Activated T-helper 9 cell treated with anti-CD3 and anti-CD28 coated beads, Interleukin-2, amount 50 U/mL, for 16 hours (primary cell): ENCODE data around the gene SLC1A1.
"Not testable (repeated sequence)": the region's sequence is repeated elsewhere in the genome, so short reads cannot be mapped to it uniquely, and the experiment has no call there.

ENCODE experiments used
- DNase-seq: peaks from one replicate; pipeline ENCODE4 v3.0.0-alpha.2; 2020; ENCODE audit warnings: low read depth

The SLC1A1 gene

DNA sequence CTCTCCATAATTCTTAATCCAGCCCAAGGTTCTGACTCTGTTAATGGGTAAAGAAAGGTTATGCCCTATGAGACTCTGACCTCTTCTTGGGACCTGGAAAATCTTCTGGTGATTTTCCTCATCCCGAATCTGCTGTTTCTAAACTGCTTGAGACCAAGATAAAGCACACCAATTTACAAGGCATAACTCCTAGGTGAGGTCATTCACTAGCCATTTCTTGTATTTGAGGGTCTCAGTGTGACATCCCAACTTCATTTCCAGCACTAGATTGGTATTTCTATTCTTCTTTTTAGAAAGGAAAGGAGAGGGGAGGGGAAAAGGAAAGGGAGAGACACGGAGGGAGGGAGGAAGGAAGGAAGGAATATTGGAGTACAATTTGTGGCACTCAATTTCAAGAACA is 51.6 kb downstream of the SLC1A1 start:
- DNase-seq: no peak

GRCh38 chr9:4544714-4545113 is 54.4 kb downstream of the SLC1A1 start:
- not testable (repeated sequence) for DNase-seq

DNA sequence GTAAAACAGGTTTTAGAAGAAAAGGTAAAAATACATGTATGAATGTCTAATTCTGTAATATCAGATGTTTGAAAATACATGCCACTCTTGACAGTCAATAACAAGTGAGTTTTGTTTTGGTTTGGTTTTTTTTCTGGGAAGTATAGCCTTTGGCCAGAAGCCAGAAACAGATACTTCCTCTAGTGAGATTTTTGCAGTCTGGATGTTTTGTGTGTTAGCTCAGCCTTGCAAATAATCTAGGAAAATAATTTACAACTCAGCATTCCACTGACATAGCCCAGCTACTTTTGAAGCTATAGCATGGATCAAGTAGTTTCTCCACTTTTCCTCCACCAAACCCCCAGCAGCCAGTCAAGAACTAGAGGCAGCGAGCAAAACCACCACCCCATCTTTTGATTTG is 56.7 kb downstream of the SLC1A1 start:
- no peak for DNase-seq

GRCh38 chr9:4548811-4549725 is 58.8 kb downstream of the SLC1A1 start:
- DNase-seq: no peak

GRCh38 chr9:4549751-4550295 is 59.6 kb downstream of the SLC1A1 start:
- DNase-seq: no peak

DNA sequence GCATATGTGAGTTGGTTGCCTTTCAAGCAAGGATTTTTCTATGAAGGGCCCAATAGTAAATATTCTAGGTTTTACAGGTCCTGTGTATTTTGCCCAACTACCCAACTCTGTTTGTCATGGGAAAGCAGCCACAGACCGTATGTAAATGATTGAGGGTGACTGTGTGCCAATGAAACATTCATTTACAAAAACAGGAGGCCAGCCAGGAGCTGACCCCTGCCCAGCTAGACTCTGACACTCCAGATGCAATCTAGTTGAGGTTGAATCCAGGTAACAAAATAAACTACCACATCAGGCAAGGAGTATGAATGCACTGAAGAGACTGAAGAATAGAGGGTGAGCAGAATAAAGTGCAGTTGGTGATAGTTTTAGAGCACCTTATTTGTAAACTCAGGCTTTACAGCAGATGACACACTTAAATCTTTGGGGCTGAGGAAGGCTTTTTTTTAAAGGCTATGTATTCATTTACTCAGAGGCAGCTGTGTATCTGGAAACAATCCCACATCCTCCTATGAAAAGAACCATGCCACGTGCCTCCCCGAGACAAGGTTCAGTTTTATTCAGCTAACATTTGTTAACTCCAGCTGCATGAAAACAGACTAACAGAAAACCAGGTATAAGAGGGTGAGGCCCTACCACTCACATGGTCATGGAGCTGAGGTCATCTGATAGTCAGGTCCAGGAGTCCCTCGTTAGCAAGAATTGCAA is 60.7 kb downstream of the SLC1A1 start:
- no peak for DNase-seq

GRCh38 chr9:4553951-4554381 is 63.7 kb downstream of the SLC1A1 start:
- DNase-seq: no peak

GRCh38 chr9:4555236-4555635 is 65.0 kb downstream of the SLC1A1 start:
- DNase-seq: no peak

GRCh38 chr9:4558371-4558998 is 68.2 kb downstream of the SLC1A1 start:
- no peak for DNase-seq

- DNase-seq: no peak
Observed at GRCh38 chr9:4559261-4560182, 69.3 kb downstream of the SLC1A1 start.

GRCh38 chr9:4563105-4563504 is 72.8 kb downstream of the SLC1A1 start:
- no peak for DNase-seq

- no peak for DNase-seq
Observed at GRCh38 chr9:4566806-4567205, 76.5 kb downstream of the SLC1A1 start.

DNA sequence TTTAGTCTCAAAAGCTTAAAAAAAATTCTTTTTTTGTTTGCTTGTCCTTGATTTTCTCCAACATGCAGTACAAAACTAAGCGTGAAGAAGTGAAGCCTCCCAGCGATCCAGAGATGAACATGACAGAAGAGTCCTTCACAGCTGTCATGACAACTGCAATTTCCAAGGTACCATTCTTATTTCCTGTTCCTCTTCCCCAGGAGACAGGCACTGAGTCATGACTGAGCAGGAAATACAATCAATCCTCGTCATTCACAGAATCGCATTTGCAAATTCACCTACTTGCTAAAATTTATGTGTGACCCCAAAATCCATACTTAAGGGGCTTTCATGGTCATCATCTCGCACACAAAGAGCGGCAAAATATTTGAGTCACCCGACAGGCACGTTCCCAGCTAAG is 77.3 kb downstream of the SLC1A1 start:
- no peak for DNase-seq

GRCh38 chr9:4569101-4569500 is 78.8 kb downstream of the SLC1A1 start:
- no peak for DNase-seq

DNA sequence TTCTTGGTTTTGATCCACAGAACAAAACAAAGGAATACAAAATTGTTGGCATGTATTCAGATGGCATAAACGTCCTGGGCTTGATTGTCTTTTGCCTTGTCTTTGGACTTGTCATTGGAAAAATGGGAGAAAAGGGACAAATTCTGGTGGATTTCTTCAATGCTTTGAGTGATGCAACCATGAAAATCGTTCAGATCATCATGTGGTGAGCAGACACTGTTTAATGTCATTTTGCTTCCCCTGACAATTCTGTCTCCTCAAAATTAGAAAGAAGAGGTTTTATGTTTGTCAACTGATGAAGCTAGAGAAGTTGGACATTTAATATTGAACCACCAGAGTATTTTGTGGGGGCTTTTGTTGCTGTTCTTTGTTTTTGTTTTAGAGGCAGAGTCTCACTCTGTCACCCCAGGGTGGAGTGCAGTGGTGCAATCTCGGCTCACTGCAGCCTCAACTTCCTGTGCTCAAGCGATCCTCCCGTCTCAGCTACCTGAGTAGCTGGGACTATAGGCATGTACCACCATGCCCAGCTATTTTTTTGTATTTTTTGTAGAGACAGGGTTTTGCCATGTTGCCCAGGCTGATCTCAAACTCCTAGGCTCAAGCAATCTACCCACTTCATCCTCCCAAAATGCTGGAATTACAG is 82.0 kb downstream of the SLC1A1 start:
- DNase-seq: no peak

GRCh38 chr9:4573176-4573575 is 82.9 kb downstream of the SLC1A1 start:
- DNase-seq: no peak

DNA sequence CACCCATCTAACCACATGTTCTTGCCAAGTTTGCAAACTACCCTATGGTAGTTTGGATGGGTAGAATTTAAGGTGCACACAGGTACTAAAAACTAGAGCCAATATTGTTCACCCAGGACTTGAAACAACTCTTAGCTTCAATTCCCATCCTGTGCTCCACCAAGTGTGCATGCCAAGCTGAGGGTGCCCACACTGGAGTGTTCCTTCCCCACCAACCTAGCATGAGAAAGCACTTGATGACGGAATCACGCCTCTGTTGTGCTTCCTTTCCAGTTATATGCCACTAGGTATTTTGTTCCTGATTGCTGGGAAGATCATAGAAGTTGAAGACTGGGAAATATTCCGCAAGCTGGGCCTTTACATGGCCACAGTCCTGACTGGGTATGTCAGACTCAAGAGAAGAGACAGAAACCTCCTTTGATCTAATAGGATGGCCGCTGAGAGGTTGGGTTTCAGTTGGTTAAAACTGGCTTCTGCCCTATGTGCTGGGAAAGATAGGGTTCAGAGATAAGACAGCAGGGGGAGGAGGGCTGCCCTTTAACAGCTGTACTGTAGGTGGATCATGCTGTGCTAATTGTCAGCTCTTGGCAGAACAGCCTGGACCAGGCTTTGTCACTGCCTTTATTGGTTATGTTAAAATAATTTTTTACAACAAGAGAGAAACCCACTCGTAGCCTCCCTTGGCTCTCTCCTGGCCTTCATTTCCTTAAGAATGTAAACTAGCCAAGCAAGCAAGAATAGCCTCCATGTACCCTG is 83.5 kb downstream of the SLC1A1 start:
- no peak for DNase-seq

GRCh38 chr9:4574657-4575243 is 84.5 kb downstream of the SLC1A1 start:
- no peak for DNase-seq

DNA sequence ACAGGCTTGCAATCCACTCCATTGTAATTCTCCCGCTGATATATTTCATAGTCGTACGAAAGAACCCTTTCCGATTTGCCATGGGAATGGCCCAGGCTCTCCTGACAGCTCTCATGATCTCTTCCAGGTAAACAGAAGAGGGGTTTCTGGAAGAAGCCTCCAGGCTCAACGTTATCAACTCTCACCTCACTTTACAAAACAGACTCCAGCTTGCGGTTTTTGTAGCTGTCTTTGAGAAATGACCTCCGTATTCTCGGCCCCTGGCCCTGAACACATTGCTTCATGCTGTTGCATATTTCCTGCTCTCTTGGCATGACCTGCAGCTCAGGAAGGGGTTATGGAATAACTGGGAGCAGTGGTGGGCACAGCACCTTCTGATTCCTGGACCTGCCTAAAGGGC is 85.7 kb downstream of the SLC1A1 start:
- DNase-seq: no peak

- no peak for DNase-seq
Observed at GRCh38 chr9:4576448-4576847, 86.2 kb downstream of the SLC1A1 start.
